ENCODE measurements around the gene LYPD4.

Gene LYPD4, protein sequence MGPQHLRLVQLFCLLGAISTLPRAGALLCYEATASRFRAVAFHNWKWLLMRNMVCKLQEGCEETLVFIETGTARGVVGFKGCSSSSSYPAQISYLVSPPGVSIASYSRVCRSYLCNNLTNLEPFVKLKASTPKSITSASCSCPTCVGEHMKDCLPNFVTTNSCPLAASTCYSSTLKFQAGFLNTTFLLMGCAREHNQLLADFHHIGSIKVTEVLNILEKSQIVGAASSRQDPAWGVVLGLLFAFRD

DNA sequence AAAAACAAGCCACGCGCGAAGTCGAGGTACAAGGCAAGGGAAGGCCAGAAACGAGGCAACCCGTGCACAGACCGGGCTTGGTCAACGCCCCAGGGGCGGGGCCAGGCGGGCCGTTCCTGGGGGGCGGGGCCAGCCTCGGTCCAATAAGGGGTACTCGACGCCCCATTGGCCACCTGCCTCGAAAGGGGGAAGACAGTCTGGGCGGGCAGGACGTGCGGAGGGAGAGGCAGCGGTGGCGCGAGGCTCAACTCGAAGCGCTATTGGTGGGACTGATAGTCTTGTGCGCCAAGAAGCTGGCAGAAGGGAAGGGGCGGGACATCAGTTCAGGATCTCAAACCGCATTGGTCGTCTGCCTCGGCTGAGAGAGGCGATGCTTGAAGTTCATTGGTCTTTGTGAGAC lies at the start of gene LYPD4:
TSS of gene LYPD4 (minus strand) at position 83 of the 400 bp plus-strand sequence. CDS start 5,398 bp downstream, outside the sequence.
- no peak for TF ChIP-seq CTCF (IDR thresholded peaks at IDR 0.05; ENCODE audit: low read depth, low read length)
- DNase-seq (ENCODE audit: extremely low read depth, low read depth): no peak

GRCh38 chr19:41893899-41894298 lies 49.4 kb upstream of the LYPD4 start:
- no peak for TF ChIP-seq CTCF (IDR thresholded peaks at IDR 0.05; ENCODE audit: low read depth, low read length)
- no peak for DNase-seq (ENCODE audit: extremely low read depth, low read depth)

DNA sequence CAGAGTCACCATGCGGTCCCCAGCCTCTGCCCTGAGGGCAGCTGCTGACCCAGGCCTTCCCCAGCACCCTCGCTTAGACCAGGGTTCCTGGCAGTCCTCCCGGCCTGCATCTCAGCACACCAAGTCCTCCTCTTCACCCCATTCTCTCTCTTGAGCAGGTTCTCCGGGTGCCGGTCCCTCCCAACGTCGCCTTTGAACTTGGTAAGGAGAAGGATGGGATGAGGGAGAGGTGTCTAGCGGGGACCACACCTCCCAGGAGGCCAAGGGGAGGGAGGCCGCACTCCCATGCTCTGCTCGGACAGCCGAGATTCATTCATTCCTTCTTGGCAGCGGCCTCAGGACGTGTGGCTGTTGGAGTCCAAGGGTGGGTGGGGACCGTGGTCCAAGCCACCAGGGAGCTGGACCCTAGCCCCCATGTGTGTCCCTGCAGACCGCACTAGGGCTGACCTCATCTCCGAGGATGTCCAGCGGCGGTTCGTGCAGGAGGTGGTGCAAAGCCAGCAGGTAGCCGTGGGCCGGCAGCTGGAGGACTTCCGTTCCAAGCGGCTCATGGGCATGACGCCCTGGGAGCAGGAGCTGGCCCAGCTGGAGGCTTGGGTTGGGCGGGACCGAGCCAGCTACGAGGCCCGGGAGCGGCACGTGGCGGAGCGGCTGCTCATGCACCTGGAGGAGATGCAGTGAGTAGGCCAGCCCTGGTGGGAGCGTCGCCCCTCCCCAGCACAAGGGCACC lies 47.9 kb upstream of the LYPD4 start:
- no peak for DNase-seq (ENCODE audit: extremely low read depth, low read depth)
- no peak for TF ChIP-seq CTCF (IDR thresholded peaks at IDR 0.05; ENCODE audit: low read depth, low read length)

- no peak for TF ChIP-seq CTCF (IDR thresholded peaks at IDR 0.05; ENCODE audit: low read depth, low read length)
- no peak for DNase-seq (ENCODE audit: extremely low read depth, low read depth)
Measured at GRCh38 chr19:41890936-41891335, 46.5 kb upstream of the LYPD4 start.

- no peak for TF ChIP-seq CTCF (IDR thresholded peaks at IDR 0.05; ENCODE audit: low read depth, low read length)
- no peak for DNase-seq (ENCODE audit: extremely low read depth, low read depth)
Measured at GRCh38 chr19:41889896-41890295, 45.4 kb upstream of the LYPD4 start.

- no peak for TF ChIP-seq CTCF (IDR thresholded peaks at IDR 0.05; ENCODE audit: low read depth, low read length)
- no peak for DNase-seq (ENCODE audit: extremely low read depth, low read depth)
Measured at GRCh38 chr19:41888926-41889325, 44.4 kb upstream of the LYPD4 start.

GRCh38 chr19:41887711-41888382 lies 43.4 kb upstream of the LYPD4 start:
- DNase-seq (ENCODE audit: extremely low read depth, low read depth): no peak
- no peak for TF ChIP-seq CTCF (IDR thresholded peaks at IDR 0.05; ENCODE audit: low read depth, low read length)
